OCI-LY3 (cell line): ENCODE data around the gene MLPH.

Experiments
- H2AFZ ChIP-seq: fragments of 200-600, 300-600 bp; shearing (Covaris generic); 2 replicates; pipeline ENCODE4 v1.6.0; 2014; ENCODE audit warnings: antibody characterized with exemption, low read depth, low read length
- H3K27ac ChIP-seq: fragments of 200-600, 300-600 bp; sonication (generic); 2 replicates; pipeline ENCODE4 v1.5.1; 2014; ENCODE audit warnings: mild to moderate bottlenecking, low read length, moderate library complexity, mixed read lengths
- H3K27me3 ChIP-seq: fragments of 200-600, 300-600 bp; sonication (generic); 2 replicates; pipeline ENCODE4 v1.6.1; 2014; ENCODE audit warnings: low read depth, low read length, mixed read lengths
- H3K36me3 ChIP-seq: fragments of 200-600, 300-600 bp; sonication (generic); replicated peaks from 2 replicates; pipeline ENCODE3; 2014; ENCODE audit warnings: low read depth, low read length, mixed read lengths
- H3K4me1 ChIP-seq: fragments of 300-600, 200-600 bp; sonication (generic); 2 replicates; pipeline ENCODE4 v1.6.1; 2014; ENCODE audit warnings: low read length, mixed read lengths
- H3K4me2 ChIP-seq: fragments of 200-600, 300-600 bp; sonication (generic); 2 replicates; pipeline ENCODE4 v1.6.1; 2014; ENCODE audit warnings: low read length, mixed read lengths
- H3K4me3 ChIP-seq: fragments of 300-600, 200-600 bp; sonication (generic); 2 replicates; pipeline ENCODE4 v1.5.1; 2014; ENCODE audit warnings: antibody characterized with exemption, mild to moderate bottlenecking, low read length, moderate library complexity
- H3K79me2 ChIP-seq: fragments of 300-600, 200-600 bp; shearing (Covaris generic); 2 replicates; pipeline ENCODE4 v1.6.1; 2014; ENCODE audit warnings: mild to moderate bottlenecking, low read length, mixed read lengths
- H3K9ac ChIP-seq: fragments of 300-600, 200-600 bp; shearing (Covaris generic); 2 replicates; pipeline ENCODE4 v1.6.0; 2014; ENCODE audit warnings: mild to moderate bottlenecking, low read length, moderate library complexity
- H3K9me3 ChIP-seq: fragments of 200-600, 300-600 bp; shearing (Covaris generic); 2 replicates; pipeline ENCODE4 v1.6.1; 2014; ENCODE audit warnings: low read length, mixed read lengths; ENCODE audit not compliant: insufficient read depth
- H4K20me1 ChIP-seq: fragments of 200-600, 300-600 bp; sonication (generic); 2 replicates; pipeline ENCODE4 v1.6.1; 2016; ENCODE audit warnings: low read length, mixed read lengths; ENCODE audit not compliant: insufficient read depth
- CTCF ChIP-seq: fragments of 200-600, 300-600 bp; sonication (generic); IDR thresholded peaks from 2 replicates; pipeline ENCODE4 v1.5.1; 2014; ENCODE audit warnings: antibody characterized with exemption, low read length, low read depth
- EZH2phosphoT487 ChIP-seq: fragments of 200-600 bp; shearing (Covaris generic); IDR thresholded peaks from 2 replicates; pipeline ENCODE4 v1.6.1; 2018; ENCODE audit warnings: antibody characterized with exemption, mixed run types, low read depth

Gene MLPH

GRCh38 chr2:237453671-237454070, 33.4 kb upstream of the MLPH start:
- H3K79me2 ChIP-seq: no peaks in the 10 kb centered on the region
- no peaks in the 10 kb centered on the region for H3K27me3 ChIP-seq
- no peak overlapping the region for H3K4me2 ChIP-seq
- no peaks in the 10 kb centered on the region for H4K20me1 ChIP-seq
- H3K27ac ChIP-seq: no peak overlapping the region
- H3K4me1 ChIP-seq: peaks cover 28% of the 10 kb centered on the region
- H3K9ac ChIP-seq: no peak overlapping the region
- H3K36me3 ChIP-seq: no peaks in the 10 kb centered on the region
- H3K9me3 ChIP-seq: no peaks in the 10 kb centered on the region
- no peak overlapping the region for H2AFZ ChIP-seq
- TF ChIP-seq EZH2phosphoT487 (no peak), CTCF (no peak)
- no peak overlapping the region for H3K4me3 ChIP-seq

GRCh38 chr2:237455764-237456163, 31.3 kb upstream of the MLPH start:
- Histone ChIP-seq H3K4me1 (peaks cover 28% of the 10 kb centered on the region), H3K27me3 (no peaks in the 10 kb centered on the region), H3K4me2 (peak overlapping the region; percentile 43), H2AFZ (0 out of 2 replicates have a peak overlapping the region, but pooled peaks have one; percentile 1), H3K79me2 (no peaks in the 10 kb centered on the region), H3K9me3 (no peaks in the 10 kb centered on the region), H3K9ac (peak overlapping the region; percentile 43; the same call in 1 of the 2 replicates), H3K4me3 (peak overlapping the region; percentile 39), H3K27ac (peak overlapping the region; percentile 80), H3K36me3 (no peaks in the 10 kb centered on the region), H4K20me1 (no peaks in the 10 kb centered on the region)
- TF ChIP-seq CTCF (no peak), EZH2phosphoT487 (no peak)

GRCh38 chr2:237456200-237456843, 30.7 kb upstream of the MLPH start:
- Histone ChIP-seq H3K9ac (peak overlapping the region; percentile 43; the same call in 1 of the 2 replicates), H3K36me3 (no peaks in the 10 kb centered on the region), H3K27ac (peak overlapping the region; percentile 80), H3K9me3 (no peaks in the 10 kb centered on the region), H3K79me2 (no peaks in the 10 kb centered on the region), H3K4me3 (peak overlapping the region; percentile 39), H3K27me3 (no peaks in the 10 kb centered on the region), H3K4me1 (peaks cover 28% of the 10 kb centered on the region), H2AFZ (0 out of 2 replicates have a peak overlapping the region, but pooled peaks have one; percentile 1), H4K20me1 (no peaks in the 10 kb centered on the region), H3K4me2 (peak overlapping the region; percentile 43)
- TF ChIP-seq EZH2phosphoT487: no peak
- no peak for TF ChIP-seq CTCF

- Histone ChIP-seq H3K79me2 (no peaks in the 10 kb centered on the region), H3K27ac (peak overlapping the region; percentile 80; the same call in 1 of the 2 replicates), H2AFZ (no peak overlapping the region), H4K20me1 (no peaks in the 10 kb centered on the region), H3K27me3 (no peaks in the 10 kb centered on the region), H3K36me3 (no peaks in the 10 kb centered on the region), H3K4me3 (no peak overlapping the region), H3K9me3 (no peaks in the 10 kb centered on the region), H3K4me2 (no peak overlapping the region), H3K4me1 (peaks cover 28% of the 10 kb centered on the region), H3K9ac (no peak overlapping the region)
- TF ChIP-seq CTCF (no peak), EZH2phosphoT487 (no peak)
Measured at GRCh38 chr2:237457388-237457941, 29.6 kb upstream of the MLPH start.
